Muscle layer of colon (tissue), 2 donors: ENCODE data around the gene BRWD1.

Experiments
- H3K27ac ChIP-seq: one replicate; pipeline ENCODE4 v1.7.0; 2013; ENCODE audit warnings: low read depth, mild to moderate bottlenecking, low read length, moderate library complexity
- H3K27me3 ChIP-seq, 2 donors: one replicate each; pipeline ENCODE4 v1.7.0; 2013; ENCODE audit warnings: low read length in 2 of 2, mild to moderate bottlenecking in 2 of 2; ENCODE audit not compliant: insufficient read depth in 2 of 2, control insufficient read depth in 1 of 2
- H3K36me3 ChIP-seq: one replicate; pipeline ENCODE4 v1.7.0; 2013; ENCODE audit warnings: mild to moderate bottlenecking, low read length; ENCODE audit not compliant: insufficient read depth
- H3K4me1 ChIP-seq: one replicate; pipeline ENCODE4 v1.7.0; 2013; ENCODE audit warnings: mild to moderate bottlenecking, low read length; ENCODE audit not compliant: insufficient read depth
- H3K4me3 ChIP-seq, 2 donors: one replicate each; pipeline ENCODE4 v1.7.0; 2013; ENCODE audit warnings: low read length in 2 of 2, low read depth in 1 of 2, mild to moderate bottlenecking in 1 of 2, moderate library complexity in 1 of 2
- H3K9ac ChIP-seq: one replicate; pipeline ENCODE4 v1.7.0; 2013; ENCODE audit warnings: low read length
- H3K9me3 ChIP-seq: one replicate; pipeline ENCODE4 v1.7.0; 2013; ENCODE audit warnings: mild to moderate bottlenecking, low read length
- donor health status: abdominal sarcoma.
- donor health status: Adenocarcinoma of cecum.

The BRWD1 gene

DNA sequence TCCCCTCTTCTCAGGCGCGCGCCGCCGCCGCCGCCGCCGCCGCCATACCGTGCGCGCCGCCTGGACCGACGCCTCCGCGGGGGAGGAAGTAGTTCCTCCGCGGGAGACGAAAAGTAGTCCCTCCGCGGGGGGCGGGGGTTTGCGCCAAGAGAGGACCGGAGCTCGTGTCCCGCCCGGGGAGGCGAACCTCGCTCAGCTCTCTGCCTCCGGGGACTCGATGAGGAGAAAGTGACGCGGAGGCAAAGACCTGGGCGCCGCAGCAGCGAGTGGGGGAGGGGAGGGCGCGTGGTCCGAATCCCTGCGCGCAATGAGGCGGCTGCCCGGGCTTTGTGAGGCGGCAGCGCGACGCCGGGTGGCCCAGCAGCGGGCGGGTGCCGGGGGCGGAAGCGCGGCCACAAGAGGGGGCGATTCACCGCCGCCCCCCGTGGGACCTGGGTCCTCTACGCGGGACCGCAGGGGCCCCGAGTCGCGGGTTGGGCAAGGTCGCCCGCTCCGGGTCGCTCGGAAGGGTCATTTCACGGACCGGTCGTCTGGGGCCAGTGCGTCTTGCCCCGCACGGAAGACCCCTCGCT is at the start of gene BRWD1:
Gene BRWD1, minus strand, starts transcription at position 62 of the 572 bp plus-strand sequence. CDS start 141 bp downstream, outside the sequence.
- peak within 1 kb of the TSS; percentile 70 to 73 for H3K4me3 ChIP-seq
- H3K27ac ChIP-seq, result peak within 1 kb of the TSS; percentile 94
- H3K4me1 ChIP-seq, result peaks cover 16% of the 10 kb centered on the region
- no peaks in the 10 kb centered on the region for H3K27me3 ChIP-seq
- no peaks in the 10 kb centered on the region for H3K9me3 ChIP-seq
- peaks cover 6% of the 10 kb centered on the region for H3K36me3 ChIP-seq
- H3K9ac ChIP-seq, result peak within 1 kb of the TSS; percentile 61

DNA sequence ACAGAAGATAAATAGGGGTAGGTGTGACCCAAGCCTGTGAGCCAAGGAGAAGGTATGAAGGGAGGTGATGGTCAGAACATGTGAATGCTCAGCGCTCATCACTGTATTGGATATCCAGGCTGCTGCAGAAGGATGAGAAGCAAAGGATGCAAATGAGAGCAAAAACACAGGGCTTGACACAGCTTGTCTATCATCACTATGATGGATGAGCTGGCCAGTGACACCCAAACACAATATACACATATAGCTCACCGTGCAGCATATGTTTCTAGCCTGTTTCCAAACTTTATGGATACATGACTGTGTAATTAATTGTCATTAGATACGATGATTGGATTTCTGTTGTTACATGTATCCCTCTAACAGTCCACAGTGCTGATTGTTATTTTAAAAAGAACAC is 49.3 kb upstream of the BRWD1 start:
- H3K4me1 ChIP-seq, result no peaks in the 10 kb centered on the region
- H3K4me3 ChIP-seq, result no peak overlapping the region
- no peaks in the 10 kb centered on the region for H3K9me3 ChIP-seq
- H3K27me3 ChIP-seq, result no peaks in the 10 kb centered on the region
- H3K9ac ChIP-seq, result no peak overlapping the region
- H3K36me3 ChIP-seq, result no peaks in the 10 kb centered on the region
- H3K27ac ChIP-seq, result no peak overlapping the region

DNA sequence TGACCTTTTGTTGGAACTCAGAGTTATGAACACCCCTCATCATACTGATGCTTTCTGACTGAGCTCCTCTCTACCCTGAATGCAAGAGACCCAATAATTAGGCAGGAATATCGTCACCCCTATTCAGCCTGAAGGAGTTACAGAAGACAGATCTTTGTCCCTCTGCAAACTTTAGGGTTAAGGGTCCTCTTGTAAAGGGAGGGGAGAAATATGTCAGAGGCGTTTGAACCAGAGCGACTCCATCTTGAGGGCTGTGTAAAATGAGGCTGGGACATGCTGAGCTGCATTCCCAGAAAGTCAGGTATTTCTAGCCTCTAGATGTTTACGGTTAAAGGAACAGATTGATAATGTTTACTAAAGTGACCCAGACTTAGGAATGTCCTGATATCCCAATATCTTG is 46.0 kb upstream of the BRWD1 start:
- Histone ChIP-seq H3K4me1 (no peaks in the 10 kb centered on the region), H3K9me3 (no peaks in the 10 kb centered on the region), H3K4me3 (no peak overlapping the region), H3K9ac (no peak overlapping the region), H3K27ac (no peak overlapping the region), H3K36me3 (no peaks in the 10 kb centered on the region), H3K27me3 (no peaks in the 10 kb centered on the region)

DNA sequence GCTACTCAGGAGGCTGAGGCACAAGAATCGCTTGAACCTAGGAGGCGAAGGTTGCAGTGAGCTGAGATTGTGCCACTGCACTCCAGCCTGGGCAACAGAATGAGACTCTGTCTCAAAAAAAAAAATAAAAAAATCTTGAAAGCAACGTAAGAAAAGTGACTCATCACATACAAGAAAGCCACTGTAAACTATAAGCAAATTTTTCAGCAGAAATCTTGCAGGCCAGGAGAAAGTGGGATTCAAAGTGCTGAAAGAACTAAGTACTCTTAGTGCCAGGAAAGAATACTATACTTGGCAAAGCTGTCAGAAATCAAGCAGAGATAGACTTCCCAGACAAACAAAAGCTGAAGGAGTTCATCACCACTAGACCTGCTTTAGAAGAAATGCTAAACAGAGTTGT is 39.9 kb upstream of the BRWD1 start:
- no peaks in the 10 kb centered on the region for H3K9me3 ChIP-seq
- no peak overlapping the region for H3K4me3 ChIP-seq
- no peak overlapping the region for H3K27ac ChIP-seq
- no peak overlapping the region for H3K9ac ChIP-seq
- H3K27me3 ChIP-seq, result no peaks in the 10 kb centered on the region
- H3K36me3 ChIP-seq, result no peaks in the 10 kb centered on the region
- H3K4me1 ChIP-seq, result no peaks in the 10 kb centered on the region

DNA sequence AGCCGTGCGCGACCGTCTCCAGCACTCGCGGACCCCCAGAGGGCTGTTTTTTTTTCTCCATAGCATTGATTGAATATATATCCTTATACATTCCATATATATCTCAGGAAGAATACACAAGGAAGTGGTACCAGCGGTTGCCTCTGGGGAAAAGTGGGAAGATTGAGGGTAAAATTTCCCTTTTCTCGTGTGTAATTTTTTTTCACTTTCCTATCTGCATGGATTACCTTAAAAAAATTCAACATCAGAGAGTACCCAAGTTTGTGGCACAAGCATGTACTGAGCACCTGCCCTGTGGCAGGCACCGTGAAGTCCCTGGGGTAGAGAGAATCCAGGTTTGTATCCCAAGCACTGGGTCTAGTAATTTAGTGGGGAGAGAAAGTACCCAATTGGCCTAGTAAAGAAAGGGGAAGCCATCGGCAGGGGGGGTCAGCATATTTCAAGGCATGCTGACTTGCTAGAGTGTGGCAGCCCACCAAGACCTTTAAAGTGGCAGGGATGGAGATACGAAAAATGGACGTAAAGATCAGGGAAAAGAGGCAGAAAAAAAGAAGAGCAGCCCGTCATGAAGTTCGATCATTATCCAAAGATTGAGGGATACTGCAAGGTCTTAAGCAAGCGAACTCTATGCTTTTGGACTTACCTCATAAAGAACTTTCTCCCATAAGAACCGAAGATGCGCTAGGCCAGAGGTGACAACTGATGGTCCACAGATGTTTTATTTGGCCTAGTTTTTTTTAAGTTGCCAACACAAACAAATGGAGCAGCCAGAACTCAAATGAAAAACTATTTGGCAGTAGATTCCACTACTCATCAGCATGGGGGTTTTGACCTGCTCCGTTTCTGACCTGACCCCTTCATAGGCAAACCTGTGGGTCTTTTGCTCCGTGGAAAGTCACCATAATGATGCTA is 36.9 kb upstream of the BRWD1 start:
- Histone ChIP-seq H3K4me1 (peaks cover 22% of the 10 kb centered on the region), H3K4me3 (peak overlapping the region in 1 of 2 donors; percentile 76), H3K27me3 (no peaks in the 10 kb centered on the region), H3K9me3 (no peaks in the 10 kb centered on the region), H3K9ac (no peak overlapping the region), H3K27ac (peak overlapping the region; percentile 91), H3K36me3 (peaks cover 6% of the 10 kb centered on the region)

DNA sequence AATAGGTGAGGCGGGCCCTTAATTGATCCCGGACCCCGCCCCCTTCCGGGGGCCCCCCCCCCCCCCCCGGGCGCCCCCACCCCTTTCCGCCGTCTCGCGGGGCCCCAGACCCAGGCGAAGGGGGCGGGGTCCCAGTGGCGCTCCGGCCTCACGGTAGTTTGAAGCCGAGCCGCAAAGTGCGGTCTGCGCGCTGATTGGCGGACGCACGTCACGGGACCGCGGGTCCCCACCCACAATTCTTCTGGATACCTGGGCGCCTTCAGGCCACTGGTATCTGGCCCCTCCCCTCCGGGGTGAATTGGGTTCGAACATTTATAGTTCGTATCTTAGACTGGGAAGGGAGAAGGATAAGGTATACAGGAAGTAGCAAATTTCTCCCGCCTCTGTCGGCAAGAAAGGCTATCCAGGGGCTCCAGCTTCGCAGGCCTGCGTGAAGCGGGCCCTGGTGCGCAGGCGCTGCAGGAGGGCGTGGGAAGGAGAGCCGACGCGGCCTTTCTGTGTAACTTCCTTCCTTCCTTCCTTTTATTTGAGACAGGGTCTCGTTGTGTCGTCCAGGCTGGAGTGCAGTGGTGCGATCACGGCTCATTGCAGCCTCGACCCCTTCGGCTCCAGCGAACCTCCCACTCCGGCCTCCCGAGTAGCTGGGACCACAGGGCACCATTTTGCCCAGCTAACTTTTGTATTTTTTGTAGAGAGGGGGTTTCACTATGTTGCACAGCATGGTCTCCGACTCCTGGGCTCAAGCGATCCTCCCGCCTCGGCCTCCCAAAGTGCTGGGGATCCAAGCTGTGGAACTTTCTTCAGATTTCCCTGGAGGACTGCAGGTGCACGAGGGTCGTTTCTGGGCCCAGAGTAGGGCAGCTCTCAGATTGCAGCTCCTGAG is 36.0 kb upstream of the BRWD1 start:
- H3K27ac ChIP-seq, result peak overlapping the region; percentile 91
- peak overlapping the region; percentile 27 to 76 for H3K4me3 ChIP-seq
- peaks cover 23% of the 10 kb centered on the region for H3K4me1 ChIP-seq
- peaks cover 8% of the 10 kb centered on the region for H3K36me3 ChIP-seq
- H3K27me3 ChIP-seq, result no peaks in the 10 kb centered on the region
- peak overlapping the region; percentile 56 for H3K9ac ChIP-seq
- no peaks in the 10 kb centered on the region for H3K9me3 ChIP-seq

DNA sequence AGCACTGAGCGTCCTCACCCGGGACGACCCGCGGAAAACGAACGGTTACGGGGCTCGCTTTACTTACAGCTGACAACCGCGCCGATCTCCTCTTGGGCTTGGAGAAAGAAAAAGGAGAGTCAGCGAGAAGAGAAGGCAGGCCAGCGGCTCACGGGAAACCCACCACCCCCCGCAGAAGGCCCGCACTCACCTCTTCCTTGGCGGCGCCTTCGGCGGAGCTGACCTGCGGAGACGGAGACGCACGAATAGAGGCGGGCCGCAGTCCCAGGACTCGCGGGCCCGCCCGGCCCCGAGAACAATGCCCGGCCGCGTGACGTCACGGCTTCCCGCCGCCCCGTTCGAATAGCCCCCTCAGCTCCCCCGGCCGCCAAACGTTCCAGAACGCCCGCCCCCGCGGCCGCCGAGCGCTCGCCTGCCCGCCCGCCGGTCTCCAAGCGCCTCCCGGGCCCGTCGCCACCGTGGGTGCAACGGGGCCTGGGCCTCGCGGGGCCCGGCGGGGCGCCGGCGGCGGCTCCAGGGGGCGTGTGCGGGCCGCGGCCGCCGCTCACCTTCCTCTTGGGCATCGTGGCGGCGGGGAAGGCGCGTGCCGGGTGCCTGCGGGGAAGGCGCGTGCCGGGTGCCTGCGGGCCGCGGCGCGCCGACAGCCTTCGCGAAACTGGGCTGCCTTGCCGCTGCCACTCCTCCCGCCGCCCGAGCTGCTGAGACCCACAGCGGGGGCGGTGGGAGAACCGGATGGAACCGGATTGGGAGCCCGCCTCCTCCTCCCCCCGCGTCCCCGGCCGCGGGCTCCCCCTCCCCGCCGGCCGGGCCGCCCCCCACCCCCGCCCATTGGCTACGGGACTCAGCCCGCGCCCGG is 35.2 kb upstream of the BRWD1 start, which contains the start of gene HMGN1:
Gene HMGN1, minus strand, starts transcription at position 734 of the 856 bp plus-strand sequence. Its CDS starts 171 bp downstream, at position 563.
- Histone ChIP-seq H3K4me3 (peak within 1 kb of the TSS; percentile 63 to 91), H3K27ac (peak within 1 kb of the TSS; percentile 91), H3K36me3 (peaks cover 10% of the 10 kb centered on the region), H3K9ac (peak within 1 kb of the TSS; percentile 79), H3K27me3 (no peaks in the 10 kb centered on the region), H3K9me3 (no peaks in the 10 kb centered on the region), H3K4me1 (peaks cover 23% of the 10 kb centered on the region)

DNA sequence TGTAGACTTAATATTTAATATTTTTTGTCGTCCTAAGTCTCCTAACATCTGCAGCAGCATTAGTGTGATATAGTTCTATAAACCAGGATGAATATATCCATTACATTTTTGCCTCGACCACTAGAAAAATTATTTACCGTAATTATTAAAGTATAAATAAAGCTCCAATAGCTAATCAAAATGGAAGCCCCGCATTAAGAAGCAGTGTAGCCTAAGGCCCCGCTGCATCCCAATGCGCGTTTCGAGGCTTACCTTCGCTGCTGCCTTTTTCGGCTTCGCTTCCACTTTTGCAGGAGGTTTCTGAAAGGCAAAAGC is 34.6 kb upstream of the BRWD1 start:
- no peaks in the 10 kb centered on the region for H3K27me3 ChIP-seq
- H3K4me1 ChIP-seq, result peaks cover 23% of the 10 kb centered on the region
- H3K27ac ChIP-seq, result peak overlapping the region; percentile 88
- H3K4me3 ChIP-seq, result peak overlapping the region; percentile 63 to 91
- no peaks in the 10 kb centered on the region for H3K9me3 ChIP-seq
- H3K9ac ChIP-seq, result peak overlapping the region; percentile 79
- H3K36me3 ChIP-seq, result peaks cover 16% of the 10 kb centered on the region

DNA sequence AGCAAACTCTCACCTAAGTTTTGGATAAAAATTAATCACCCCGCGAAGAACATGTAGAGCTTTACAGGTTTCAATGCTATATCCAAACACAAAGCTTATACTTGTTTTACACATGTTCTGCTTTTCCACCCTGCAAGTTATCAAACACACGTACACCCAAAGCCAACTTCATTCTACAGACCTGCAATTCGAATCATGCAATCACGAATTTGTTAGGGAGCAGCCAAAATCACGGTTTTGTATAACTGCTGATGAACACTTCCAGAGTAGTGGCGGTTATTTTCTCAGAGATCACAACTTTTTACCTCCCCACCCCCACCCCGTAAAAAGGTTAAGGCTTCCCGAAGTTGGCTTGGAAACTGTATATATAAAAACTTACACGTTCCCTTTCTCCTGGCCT is 34.1 kb upstream of the BRWD1 start:
- Histone ChIP-seq H3K4me3 (peak overlapping the region; percentile 17 to 91), H3K9me3 (no peaks in the 10 kb centered on the region), H3K27me3 (no peaks in the 10 kb centered on the region), H3K27ac (peak overlapping the region; percentile 88), H3K4me1 (peaks cover 23% of the 10 kb centered on the region), H3K36me3 (peaks cover 16% of the 10 kb centered on the region), H3K9ac (peak overlapping the region; percentile 79)

DNA sequence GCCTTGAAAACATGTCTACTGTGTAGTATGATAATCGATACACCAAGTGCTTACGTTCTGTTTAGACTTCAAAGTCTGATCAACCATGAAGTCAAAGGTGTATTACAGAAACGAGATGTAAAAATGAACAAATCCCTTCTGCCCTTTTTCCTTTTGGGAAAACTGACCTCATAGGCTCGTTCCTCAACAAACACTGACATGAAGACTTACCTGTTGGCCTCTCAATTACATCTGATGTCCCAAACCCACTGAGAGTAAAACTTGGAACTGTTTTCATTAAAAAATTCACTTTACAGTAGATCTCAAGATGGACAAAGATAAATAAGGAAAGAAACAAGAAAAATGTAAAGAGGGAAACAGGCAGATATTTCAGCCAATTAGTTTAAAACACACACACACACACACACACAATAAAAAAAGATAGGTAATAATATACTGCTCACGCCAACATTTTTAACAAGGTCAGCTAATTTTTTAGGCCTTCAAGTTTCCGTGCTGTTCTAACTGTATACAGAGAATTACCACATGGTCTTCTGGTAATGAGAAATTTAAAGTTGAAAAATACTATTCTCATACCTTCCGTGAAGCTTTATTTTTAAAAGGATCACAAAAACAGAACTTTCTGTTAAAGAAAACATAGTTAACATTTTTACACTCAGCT is 33.4 kb upstream of the BRWD1 start:
- no peak overlapping the region for H3K27ac ChIP-seq
- H3K27me3 ChIP-seq, result no peaks in the 10 kb centered on the region
- peaks cover 19% of the 10 kb centered on the region for H3K36me3 ChIP-seq
- H3K9me3 ChIP-seq, result no peaks in the 10 kb centered on the region
- peaks cover 23% of the 10 kb centered on the region for H3K4me1 ChIP-seq
- H3K4me3 ChIP-seq, result no peak overlapping the region
- no peak overlapping the region for H3K9ac ChIP-seq
